Activated CD4-positive, CD25-positive, alpha-beta regulatory T cell treated with anti-CD3 and anti-CD28 coated beads, Interleukin-2, amount 50 U/mL, for 72 hours (primary cell): ENCODE measurements around the gene RNF146.
"Not testable (repeated sequence)": the region's sequence is repeated elsewhere in the genome, so short reads cannot be mapped to it uniquely, and the experiment has no call there.

Experiments used
- DNase-seq: peaks from one replicate; pipeline ENCODE4 v3.0.0; 2021

The RNF146 gene

DNA sequence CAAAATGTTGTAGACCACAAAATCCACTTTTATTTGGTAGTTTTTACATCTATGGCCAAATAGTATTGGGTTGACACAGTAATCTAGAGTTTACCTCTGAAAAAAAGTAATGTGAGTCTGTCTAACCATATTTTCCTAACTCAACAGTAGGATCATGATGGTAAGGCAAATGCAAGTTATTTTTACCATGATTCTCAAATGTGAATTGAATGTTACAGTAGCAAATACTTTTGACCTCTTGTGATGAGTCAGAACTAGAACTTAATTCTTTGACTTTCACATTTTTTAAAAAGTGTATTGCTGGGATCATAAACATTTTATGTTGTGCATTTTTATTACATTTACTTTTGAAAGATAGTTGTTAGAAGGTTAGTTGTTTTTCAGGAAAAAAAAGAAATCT is 22.0 kb downstream of the RNF146 start:
- no peak for DNase-seq

DNA sequence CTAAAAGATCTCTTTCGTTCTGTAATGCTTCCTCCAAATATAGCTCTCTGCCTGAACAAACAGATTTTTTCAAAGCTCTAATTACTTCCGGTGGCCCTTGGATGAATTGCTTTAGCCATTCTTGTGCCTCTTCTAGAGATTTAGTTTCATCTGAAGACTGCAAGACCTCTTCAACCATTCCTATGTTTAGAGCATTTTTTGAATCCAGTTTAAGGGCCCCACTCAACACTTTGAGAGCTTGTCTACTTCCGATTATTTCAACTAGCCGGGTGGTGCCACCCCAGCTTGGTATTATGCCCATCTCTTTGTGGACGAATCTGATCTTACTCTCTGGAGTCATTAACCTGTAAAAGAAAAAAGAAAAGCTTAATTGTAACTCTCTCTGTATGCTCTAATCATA is 23.3 kb downstream of the RNF146 start:
- no peak for DNase-seq

DNA sequence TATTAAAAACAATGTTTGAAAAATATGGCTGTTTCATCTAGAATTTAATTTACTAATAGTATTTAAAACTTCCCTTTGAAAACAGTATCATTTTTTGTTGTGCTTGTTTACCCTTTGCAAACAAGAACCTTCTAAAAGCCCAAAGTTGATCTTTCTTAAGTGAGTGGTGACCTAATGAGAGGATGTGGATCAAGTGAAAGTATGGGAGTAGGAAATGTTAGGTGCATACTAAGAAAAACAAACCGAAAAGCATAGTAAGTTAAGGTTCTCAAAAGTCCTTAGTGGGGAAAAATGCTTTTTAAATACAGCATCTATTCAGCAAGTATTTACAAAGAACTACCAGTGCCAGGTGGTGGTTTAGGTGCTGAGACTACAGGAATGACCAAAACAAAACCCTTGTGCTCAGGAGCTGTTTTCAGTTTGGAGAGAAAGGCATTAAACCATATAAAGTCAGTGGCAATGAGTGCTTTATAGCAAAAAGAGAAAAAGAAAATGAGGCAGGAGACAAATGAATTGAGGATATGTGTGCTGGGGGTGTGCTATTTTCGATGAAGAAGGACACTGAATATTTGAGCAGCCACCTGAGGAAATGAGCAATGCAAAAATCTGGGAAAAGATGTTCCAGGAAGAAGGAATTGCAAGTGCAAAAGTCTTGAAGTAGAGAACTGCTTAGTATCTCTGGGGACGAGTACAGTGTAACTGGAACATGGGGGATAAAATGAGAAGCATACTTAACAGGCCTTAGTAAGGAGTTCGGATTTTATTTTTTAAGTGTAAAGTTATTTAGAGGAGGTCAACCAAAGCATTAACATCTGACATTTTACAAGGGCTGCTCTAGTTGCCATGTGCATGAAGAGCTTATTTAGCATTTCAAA is 24.0 kb downstream of the RNF146 start:
- DNase-seq: no peak

DNA sequence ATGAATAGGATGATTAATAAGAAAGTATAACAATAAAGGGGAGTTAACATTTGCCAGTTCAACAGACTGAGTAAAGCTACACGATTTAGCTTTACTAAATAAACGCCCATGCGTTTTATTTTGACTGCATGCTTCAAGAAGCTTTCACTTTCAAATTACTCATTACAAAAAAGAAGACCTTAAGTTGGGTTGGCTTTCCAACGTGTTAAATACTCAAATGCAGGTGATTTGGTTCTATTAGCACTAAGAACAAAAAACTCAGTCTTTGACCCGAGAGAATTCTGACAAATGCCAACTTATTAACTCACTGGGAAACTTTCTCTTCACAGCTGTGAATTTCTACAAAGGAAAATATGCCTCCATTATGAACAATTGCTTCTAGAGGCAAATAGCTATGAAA is 24.8 kb downstream of the RNF146 start:
- DNase-seq: no peak

DNA sequence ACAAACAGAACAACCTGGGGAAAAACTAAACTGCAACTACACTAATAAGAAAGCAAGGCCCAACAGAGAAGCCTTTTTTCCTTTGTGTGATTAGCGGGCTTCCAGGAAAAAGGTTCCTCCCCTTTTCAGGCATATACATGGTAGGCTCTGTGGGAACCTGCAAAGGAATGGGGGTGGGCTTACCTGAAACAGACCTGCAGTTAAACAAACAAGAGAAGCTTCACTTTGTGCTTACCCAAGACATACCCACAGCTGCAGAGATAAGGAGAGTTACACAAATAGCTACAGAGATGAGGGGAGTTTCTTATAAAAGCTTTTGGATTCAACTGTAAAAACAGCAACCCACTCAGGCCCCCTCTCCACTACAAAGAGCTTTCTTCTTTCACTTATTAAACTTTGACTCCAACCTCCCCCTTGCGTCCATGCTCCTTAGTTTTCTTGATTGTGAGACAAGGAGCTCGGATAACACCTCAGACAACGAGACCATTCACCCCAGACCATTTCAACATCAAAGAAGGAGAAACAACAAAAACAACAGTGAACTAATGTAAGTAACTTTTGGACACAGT is 30.9 kb downstream of the RNF146 start:
- no peak for DNase-seq

DNA sequence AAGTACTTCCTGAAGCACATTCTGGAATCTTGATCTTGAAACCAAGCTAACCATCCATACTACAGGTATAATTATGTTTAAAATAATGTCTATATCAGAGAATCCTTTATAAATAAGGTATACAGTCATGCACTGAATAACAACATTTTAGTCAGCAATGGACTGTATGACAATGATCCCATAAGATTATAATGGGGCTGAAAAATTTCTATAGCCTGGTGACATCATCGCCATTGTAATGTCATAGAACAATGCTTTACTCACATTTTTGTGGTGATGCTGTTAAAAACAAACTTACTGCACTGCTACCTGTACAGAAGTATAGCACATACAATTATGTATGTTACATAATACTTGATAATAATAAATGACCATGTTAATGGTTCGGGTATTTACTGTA is 31.8 kb downstream of the RNF146 start:
- no peak for DNase-seq

DNA sequence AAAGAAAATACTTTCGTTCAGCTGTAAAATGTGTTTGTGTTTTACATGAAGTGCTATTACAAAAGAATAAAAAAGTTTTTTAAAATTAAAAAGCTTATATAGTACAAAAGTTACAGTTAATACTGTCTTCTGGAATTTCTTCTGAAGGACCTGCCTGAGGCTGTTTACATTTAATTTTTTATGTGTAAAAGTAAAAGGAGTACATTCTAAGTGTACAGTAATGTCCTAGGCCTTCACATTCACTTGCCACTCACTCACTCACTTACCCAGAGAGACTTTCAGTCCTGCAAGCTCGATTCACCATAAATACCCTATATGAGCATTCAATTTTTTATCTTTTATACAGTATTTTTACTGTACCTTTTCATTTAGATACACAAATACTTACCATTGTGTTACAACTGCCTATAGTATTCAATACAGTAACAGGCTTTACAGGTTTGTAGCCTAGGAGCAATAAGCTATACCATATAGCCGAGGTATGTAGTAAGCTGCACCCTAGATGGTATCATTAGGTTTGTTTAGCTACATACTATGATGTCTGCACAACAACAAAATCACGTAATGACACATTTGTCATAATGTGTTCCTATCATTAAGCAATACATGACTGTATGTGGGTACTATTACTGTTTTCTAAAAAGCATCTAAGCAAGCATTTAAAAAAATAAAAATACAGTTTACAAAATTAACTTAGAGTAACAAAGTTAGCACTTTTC is 33.0 kb downstream of the RNF146 start:
- no peak for DNase-seq

DNA sequence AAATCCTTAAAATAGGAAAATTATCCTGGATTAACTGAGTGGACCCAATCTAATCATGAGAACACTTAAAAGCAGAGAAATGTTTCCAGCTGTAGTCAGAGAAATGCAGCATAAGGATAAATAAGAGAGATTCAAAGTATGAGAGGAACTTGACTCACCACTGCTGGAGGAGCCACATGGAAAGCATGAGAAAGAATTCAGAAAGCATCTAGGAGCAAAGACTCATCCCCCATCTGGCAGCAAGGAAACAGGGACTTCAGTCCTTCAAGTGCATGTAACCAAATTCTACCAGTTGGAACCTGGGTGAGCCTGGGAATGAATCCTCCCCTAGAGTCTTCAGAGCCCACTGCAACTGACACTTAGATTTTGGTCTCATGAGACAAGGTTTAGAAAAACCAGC is 33.7 kb downstream of the RNF146 start:
- no peak for DNase-seq

DNA sequence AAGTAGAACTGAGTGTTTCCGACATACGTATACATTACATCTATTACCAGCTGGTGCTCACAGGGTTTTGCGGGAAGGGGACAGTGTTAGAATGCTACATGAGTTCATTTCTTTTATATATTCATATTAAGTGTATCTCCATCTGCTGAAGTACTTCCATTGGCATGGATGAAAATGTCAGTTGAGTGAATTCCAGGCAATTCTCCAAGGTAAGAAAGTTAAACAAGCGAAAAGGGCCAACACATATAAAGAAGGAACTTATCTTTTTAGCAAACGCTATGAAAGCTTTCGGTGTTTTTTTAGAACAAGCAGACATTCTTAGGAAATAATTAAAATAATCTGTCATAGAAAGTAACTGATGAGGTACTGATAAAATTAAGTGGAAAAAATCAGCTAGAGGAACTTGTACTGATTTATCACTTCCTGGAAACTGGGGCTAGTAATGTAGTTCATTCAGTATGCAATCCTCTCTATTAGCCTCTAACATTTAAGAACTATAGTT is 34.6 kb downstream of the RNF146 start:
- DNase-seq: no peak

DNA sequence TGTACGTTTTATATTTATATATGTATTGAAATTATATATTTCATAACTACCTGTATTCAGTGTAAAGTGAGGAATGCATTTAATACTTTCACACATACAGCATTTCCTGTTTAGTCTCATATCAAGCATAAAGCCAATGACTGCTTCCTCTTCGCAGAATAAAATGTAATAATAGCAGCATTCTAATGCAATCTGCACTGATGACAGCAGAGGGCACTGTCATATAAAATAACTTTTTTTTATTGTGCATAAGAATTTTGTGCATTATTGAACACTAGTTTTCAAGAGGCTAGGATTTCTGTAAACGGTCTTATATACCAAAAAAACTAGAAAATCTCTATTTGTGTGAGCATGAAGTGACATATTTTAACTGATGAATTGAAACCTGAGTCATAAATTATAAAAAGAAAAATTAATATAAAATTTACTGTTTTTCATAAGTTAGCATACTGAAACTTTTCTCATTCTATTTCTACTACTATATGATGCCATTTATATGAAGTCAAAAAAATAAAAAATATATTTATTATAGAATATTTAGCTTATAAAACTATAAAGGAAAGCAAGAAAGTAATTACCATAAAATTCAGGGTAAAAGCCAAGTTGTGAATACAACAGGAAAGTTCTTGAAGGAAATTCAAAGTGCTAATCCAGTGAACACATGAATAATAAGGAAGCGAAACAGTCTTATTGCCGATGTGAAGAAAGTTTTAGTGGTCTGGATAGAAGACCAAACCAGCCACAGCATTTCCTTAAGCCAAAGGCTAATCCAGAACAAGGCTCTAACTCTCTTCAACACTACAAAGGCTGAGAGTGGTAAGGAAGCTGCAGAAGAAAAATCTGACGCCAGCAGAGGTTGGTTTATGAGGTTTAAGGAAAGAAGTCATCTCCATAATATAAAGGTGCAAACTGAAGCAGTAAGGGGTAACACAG is 36.3 kb downstream of the RNF146 start:
- no peak for DNase-seq

DNA sequence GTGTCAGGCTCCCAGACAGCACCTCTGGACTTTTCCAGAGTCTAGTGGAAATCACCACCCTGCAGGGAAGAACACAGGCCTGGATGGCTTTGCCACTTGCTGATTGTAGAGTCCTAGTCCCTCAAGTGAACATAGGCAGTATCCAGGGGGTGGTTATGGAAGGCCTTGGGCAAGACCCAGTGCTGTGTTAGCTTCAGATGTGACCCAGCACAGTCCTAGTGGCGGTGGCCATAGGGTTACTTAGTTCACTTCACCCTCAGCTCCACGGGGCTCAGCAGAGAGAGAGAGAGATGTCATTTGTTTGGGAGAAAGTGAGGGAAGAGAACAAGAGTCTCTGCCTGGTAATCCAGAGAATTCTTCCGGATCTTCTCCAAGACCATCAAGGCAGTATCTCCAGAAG is 37.3 kb downstream of the RNF146 start:
- DNase-seq: no peak

DNA sequence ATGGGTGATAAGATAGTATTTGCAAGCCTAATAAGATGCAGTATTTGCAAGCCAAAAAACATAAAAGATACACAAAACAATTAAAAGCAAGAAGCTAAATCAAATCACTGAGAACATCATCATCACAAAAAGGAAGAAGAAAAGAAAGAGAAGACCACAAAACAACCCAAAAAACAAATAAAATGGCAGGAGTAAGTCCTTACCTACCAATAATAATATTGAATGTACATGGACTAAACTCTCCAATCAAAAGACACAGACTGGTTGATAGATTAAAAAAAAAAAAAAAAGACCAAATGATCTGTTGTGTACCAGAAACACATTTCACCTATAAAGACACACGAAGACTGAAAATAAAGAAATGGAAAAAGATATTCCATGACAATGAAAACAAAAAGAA is 39.1 kb downstream of the RNF146 start:
- no peak for DNase-seq

DNA sequence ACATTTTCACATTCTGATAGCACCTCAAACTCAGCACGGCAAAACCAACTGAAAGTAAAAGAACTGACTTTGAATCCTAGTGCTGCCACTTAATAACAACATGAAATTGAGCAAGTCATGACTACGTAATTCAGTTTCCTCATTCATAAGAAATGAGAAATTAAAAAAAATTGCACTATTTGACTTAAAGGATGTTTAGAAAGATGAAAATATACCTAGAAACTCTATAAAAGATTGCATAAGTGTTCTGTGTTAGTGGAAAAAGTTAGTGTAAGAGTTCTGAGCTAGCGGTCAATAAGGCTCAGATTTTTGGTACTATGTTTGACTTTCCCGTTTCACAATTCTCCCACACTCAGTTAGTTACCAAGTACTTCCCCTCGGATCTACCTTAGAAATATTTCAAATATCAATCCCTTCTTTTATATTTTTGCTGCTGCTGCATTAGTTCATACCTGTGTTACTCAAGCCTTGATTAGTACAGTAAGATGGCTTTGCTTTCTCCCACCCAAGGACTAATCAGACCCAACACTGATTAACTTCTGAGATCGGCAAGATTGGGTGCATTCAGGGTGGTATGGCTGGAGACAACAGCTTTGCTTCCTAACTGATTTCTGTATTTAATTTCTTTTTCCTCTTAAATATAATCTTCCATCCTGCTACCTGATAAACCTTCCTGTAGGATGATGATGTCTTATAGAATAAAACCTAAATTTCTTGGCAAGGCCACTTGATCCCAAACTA is 50.9 kb downstream of the RNF146 start:
- DNase-seq: no peak

DNA sequence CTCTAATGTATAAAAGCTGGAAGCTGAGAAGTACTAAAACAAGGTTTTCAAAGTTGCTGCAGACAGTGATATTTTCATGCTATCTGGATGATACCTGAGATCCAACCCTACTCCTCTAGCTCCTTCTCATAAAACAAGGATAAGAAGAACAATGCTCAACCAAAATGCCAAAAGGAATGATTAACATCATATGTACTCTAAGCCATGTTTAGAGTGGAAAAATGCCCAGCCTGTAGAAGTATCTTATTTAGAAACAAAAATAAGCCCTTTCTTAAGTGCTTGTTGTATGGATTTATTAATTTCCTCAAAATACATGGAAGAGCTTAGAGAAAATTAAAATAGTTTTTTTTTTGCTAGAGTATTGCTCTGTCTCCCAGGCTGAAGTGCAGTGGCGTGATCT is 53.0 kb downstream of the RNF146 start:
- no peak for DNase-seq

DNA sequence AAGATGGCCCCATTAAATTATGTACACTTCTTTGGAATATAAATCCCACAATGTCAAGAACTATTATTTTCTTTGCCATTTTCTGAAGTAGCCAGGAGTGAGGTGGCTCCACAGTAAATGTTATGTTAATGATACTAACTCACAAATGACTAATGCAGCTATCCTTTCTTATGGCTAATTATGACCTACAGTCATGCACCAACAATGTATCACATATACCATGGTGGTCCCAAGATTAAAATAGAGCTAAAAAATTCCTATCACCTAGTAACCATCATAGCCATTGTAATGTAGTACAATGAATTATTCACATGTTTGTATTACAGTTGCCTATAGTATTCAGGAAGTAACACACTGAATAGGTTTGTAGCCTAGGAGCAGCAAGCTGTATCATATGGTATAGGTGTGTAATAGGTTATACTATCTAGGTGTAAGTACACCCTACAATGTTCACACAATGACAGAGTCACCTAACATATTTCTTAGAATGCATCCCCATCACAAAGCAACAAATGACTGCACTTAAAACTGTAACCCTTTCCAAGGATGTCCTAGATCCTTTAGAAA is 61.5 kb downstream of the RNF146 start:
- DNase-seq: no peak

DNA sequence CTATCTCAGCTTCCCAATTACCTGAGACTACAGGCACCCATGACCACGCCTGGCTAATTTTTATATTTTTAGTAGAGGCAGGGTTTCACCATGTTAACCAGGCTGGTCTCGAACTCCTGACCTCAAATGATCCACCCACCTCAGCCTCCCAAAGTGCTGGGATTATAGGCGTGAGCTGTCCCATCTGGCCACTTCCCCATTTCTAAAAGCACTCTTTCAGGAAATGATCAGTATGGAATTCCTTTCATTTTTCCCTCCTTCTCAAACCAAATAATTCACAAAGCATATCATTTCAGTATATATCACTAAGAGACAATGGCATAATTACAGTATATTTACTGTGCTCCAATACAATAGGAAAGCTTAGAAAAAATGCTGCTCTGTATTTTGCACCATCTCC is 64.6 kb downstream of the RNF146 start:
- not testable (repeated sequence) for DNase-seq

DNA sequence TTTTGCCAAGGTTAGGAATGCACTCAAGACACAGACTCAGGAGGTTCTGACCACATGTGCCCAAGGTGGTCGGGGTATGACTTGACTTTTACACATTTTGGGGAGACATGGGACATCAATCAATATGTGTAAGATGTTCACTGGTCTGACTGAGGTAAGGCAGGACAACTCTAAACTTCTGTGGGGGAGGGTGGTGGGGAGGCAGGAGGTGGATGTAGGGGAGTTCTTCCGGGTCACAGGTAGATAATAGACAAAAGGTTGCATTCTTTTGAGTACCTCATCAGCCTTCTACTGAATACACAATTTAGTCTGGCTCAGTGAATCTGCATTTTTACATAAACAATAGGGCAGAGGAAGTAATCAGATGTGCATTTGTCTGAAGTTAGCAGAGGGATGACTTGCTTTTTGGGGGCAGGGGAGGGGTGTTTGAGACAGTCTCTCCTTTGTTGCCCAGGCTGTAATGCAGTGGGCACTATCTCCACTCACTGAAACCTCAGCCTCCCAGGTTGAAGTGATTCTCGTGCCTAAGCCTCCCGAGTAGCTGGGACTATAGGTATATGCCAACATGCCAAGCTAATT is 65.8 kb downstream of the RNF146 start:
- no peak for DNase-seq
